ENCODE results near the gene GLI3. TPM values are rescaled to one million over a fixed set of nuclear protein-coding genes. Genes with fewer than 3 reads are reported as not detected.

GLI3 gene
- total and polyA plus RNA-seq, 11 donors, result 0.50 to 14.4 (median 5.7) TPM

DNA sequence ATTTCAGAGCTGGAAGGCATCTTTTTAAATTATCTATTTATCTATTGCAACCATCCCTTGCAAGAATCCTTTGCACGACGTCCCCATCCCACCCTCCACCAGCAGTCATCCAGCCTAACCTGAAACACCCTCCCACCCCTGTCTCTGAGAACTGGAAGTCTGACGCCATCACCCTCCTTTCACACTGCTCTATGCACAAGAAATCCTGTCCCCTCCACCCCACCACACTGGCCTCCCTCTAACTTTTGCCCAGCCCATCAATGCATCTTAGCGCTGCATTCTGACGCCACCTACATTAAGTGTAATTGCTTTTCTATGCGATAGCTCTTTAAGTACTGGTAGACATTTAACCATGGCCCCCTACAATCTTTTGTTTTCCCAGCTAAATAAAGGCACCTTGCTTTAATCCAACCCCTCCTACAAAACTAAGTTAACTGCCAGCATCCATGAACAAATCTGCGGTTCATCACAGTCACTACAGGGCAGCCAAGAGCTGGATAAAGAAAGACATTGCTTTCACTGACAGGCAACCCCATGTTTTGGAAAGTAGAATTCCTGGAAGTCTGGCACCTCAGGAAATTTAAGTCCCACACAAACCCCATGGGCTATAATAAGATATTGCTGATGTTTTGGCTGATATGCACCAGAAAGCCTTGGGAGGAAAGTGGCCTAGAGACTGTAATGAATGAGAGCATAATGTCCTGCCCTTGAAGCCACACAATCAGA, 128.0 kb downstream of the GLI3 start:
- DNase-seq (no peak), ATAC-seq (peak in 3 of 4 donors; percentile 32 to 70 (median 63))
- intact Hi-C loops (cut with DNase I), result no loop called here
- 68 to 76% (median 72%) methylated on average over 7 of the region's 7 CpGs for WGBS, 4 donors
- H3K4me1 ChIP-seq, result peaks cover 0 to 50% (median 30%) of the 10 kb centered on the region in 12 donors
- no peaks in the 10 kb centered on the region for H3K36me3 ChIP-seq
- H3K27me3 ChIP-seq, result no peaks in the 10 kb centered on the region
- no peak overlapping the region for H3K4me3 ChIP-seq
- H3K9me3 ChIP-seq, result no peaks in the 10 kb centered on the region
- TF ChIP-seq CTCF (IDR thresholded peaks at IDR 0.05) (no peak), POLR2A (IDR thresholded peaks at IDR 0.05) (no peak)
- H3K27ac ChIP-seq, result peak overlapping the region in 1 of 12 donors; percentile 29

GRCh38 chr7:42107484-42108240, 129.3 kb downstream of the GLI3 start:
- ATAC-seq (peak; percentile 42 to 69 (median 53)), DNase-seq (peak in 2 of 5 donors; percentile 28 to 30)
- no peak for TF ChIP-seq CTCF (IDR thresholded peaks at IDR 0.05)
- TF ChIP-seq POLR2A (IDR thresholded peaks at IDR 0.05), result no peak
- 34 to 43% (median 39%) methylated on average over 10 of the region's 10 CpGs for WGBS, 4 donors
- intact Hi-C loops (cut with DNase I), result no loop called here
- Histone ChIP-seq H3K9me3 (no peaks in the 10 kb centered on the region), H3K4me1 (peaks cover 0 to 52% (median 33%) of the 10 kb centered on the region in 12 donors), H3K27me3 (no peaks in the 10 kb centered on the region), H3K4me3 (no peak overlapping the region), H3K36me3 (no peaks in the 10 kb centered on the region), H3K27ac (peak overlapping the region in 1 of 12 donors; percentile 29)

- DNase-seq (no peak), ATAC-seq (no peak)
- H3K27me3 ChIP-seq, result no peaks in the 10 kb centered on the region
- no peak overlapping the region for H3K4me3 ChIP-seq
- 79 to 87% (median 85%) methylated on average over 3 of the region's 3 CpGs for WGBS, 4 donors
- peaks cover 0 to 52% (median 33%) of the 10 kb centered on the region in 12 donors for H3K4me1 ChIP-seq
- TF ChIP-seq CTCF (IDR thresholded peaks at IDR 0.05) (no peak), POLR2A (IDR thresholded peaks at IDR 0.05) (no peak)
- intact Hi-C loops (cut with DNase I), result no loop called here
- H3K36me3 ChIP-seq, result no peaks in the 10 kb centered on the region
- peak overlapping the region in 1 of 12 donors; percentile 51 for H3K27ac ChIP-seq
- H3K9me3 ChIP-seq, result no peaks in the 10 kb centered on the region
Measured at GRCh38 chr7:42106562-42106961, 130.4 kb downstream of the GLI3 start.

Measured in heart left ventricle (tissue), 16 donors.